ENCODE results near the gene F10. TPM values are rescaled to one million over a fixed set of nuclear protein-coding genes. Genes with fewer than 3 reads are reported as not detected.

Gene F10
- total RNA-seq, 1 experiment from 2014 or later = not detected

- Histone ChIP-seq H4K20me1 (ENCODE audit: low read length) (no peaks in the 10 kb centered on the region), H3K27me3 (ENCODE audit: low read length) (no peaks in the 10 kb centered on the region), H3K9me3 (ENCODE audit: low read length) (no peaks in the 10 kb centered on the region), H3K9me2 (replicated peaks; ENCODE audit: low read length) (no peaks in the 10 kb centered on the region), H3K9ac (ENCODE audit: low read length) (no peak overlapping the region), H3K4me3 (ENCODE audit: low read length) (no peak overlapping the region), H2AFZ (ENCODE audit: low read length) (no peak overlapping the region), H3K36me3 (ENCODE audit: low read depth, low read length) (no peaks in the 10 kb centered on the region), H3K4me1 (ENCODE audit: insufficient read depth, low read length) (no peaks in the 10 kb centered on the region), H3K4me2 (ENCODE audit: low read length) (no peak overlapping the region), H3F3A (ENCODE audit: low read length, unreplicated experiment) (no peaks in the 10 kb centered on the region), H3K27ac (ENCODE audit: low read length) (no peak overlapping the region), H3K79me2 (ENCODE audit: low read length) (no peaks in the 10 kb centered on the region)
- ATAC-seq (no peak), DNase-seq (no peak)
- ChIA-PET CTCF (interaction anchor here (0.7 kb wide), 1 partner anchor 230 kb away, joined by 6 read pairs; no protein-coding TSS in a partner anchor), POLR2A (ENCODE audit: unreplicated experiment) (no interaction called here)
- TF ChIP-seq EZH2 (IDR thresholded peaks at IDR 0.05; ENCODE audit: low read length, unreplicated experiment) (no peak), EZH2phosphoT487 (IDR thresholded peaks at IDR 0.05; ENCODE audit: borderline replicate concordance, low read length) (no peak), CTCF (conservative IDR thresholded peaks at IDR 0.05; ENCODE audit: low read depth, low read length) (no peak)
- intact Hi-C loops (cut with micrococcal nuclease) = no loop called here
- no TSS peak for BruUV-seq (replicated peaks)
These were observed 20.3 kb downstream of the F10 start for GRCh38 chr13:113142876-113143275.

- TF ChIP-seq CTCF (conservative IDR thresholded peaks at IDR 0.05; ENCODE audit: low read depth, low read length) (no peak), EZH2 (IDR thresholded peaks at IDR 0.05; ENCODE audit: low read length, unreplicated experiment) (no peak), EZH2phosphoT487 (IDR thresholded peaks at IDR 0.05; ENCODE audit: borderline replicate concordance, low read length) (no peak)
- ChIA-PET CTCF (interaction anchor here (0.7 kb wide), 1 partner anchor 229 kb away, joined by 6 read pairs; no protein-coding TSS in a partner anchor), POLR2A (ENCODE audit: unreplicated experiment) (no interaction called here)
- no peak for ATAC-seq
- no peak overlapping the region for H3K4me3 ChIP-seq (ENCODE audit: low read length)
- no TSS peak for BruUV-seq (replicated peaks)
- H2AFZ ChIP-seq (ENCODE audit: low read length) = no peak overlapping the region
- H3K36me3 ChIP-seq (ENCODE audit: low read depth, low read length) = no peaks in the 10 kb centered on the region
- no peaks in the 10 kb centered on the region for H3K27me3 ChIP-seq (ENCODE audit: low read length)
- DNase-seq = no peak
- no peak overlapping the region for H3K4me2 ChIP-seq (ENCODE audit: low read length)
- no peaks in the 10 kb centered on the region for H3K9me2 ChIP-seq (replicated peaks; ENCODE audit: low read length)
- no peaks in the 10 kb centered on the region for H3K4me1 ChIP-seq (ENCODE audit: insufficient read depth, low read length)
- no peak overlapping the region for H3K27ac ChIP-seq (ENCODE audit: low read length)
- intact Hi-C loops (cut with micrococcal nuclease) = no loop called here
- H3K79me2 ChIP-seq (ENCODE audit: low read length) = no peaks in the 10 kb centered on the region
- H3F3A ChIP-seq (ENCODE audit: low read length, unreplicated experiment) = no peaks in the 10 kb centered on the region
- H3K9ac ChIP-seq (ENCODE audit: low read length) = no peak overlapping the region
- no peaks in the 10 kb centered on the region for H3K9me3 ChIP-seq (ENCODE audit: low read length)
- no peaks in the 10 kb centered on the region for H4K20me1 ChIP-seq (ENCODE audit: low read length)
These were observed 21.1 kb downstream of the F10 start for GRCh38 chr13:113143466-113144254.

- H3K79me2 ChIP-seq (ENCODE audit: low read length) = no peaks in the 10 kb centered on the region
- ATAC-seq = no peak
- no peak overlapping the region for H2AFZ ChIP-seq (ENCODE audit: low read length)
- intact Hi-C loops (cut with micrococcal nuclease) = no loop called here
- BruUV-seq (replicated peaks) = no TSS peak
- H4K20me1 ChIP-seq (ENCODE audit: low read length) = no peaks in the 10 kb centered on the region
- no peak overlapping the region for H3K27ac ChIP-seq (ENCODE audit: low read length)
- no peak for DNase-seq
- TF ChIP-seq EZH2 (IDR thresholded peaks at IDR 0.05; ENCODE audit: low read length, unreplicated experiment) (no peak), CTCF (conservative IDR thresholded peaks at IDR 0.05; ENCODE audit: low read depth, low read length) (no peak), EZH2phosphoT487 (IDR thresholded peaks at IDR 0.05; ENCODE audit: borderline replicate concordance, low read length) (no peak)
- H3K4me3 ChIP-seq (ENCODE audit: low read length) = no peak overlapping the region
- no peaks in the 10 kb centered on the region for H3F3A ChIP-seq (ENCODE audit: low read length, unreplicated experiment)
- H3K4me2 ChIP-seq (ENCODE audit: low read length) = no peak overlapping the region
- ChIA-PET POLR2A (ENCODE audit: unreplicated experiment) (no interaction called here), CTCF (no interaction called here)
- H3K9me3 ChIP-seq (ENCODE audit: low read length) = no peaks in the 10 kb centered on the region
- no peaks in the 10 kb centered on the region for H3K4me1 ChIP-seq (ENCODE audit: insufficient read depth, low read length)
- H3K9ac ChIP-seq (ENCODE audit: low read length) = no peak overlapping the region
- no peaks in the 10 kb centered on the region for H3K36me3 ChIP-seq (ENCODE audit: low read depth, low read length)
- H3K9me2 ChIP-seq (replicated peaks; ENCODE audit: low read length) = no peaks in the 10 kb centered on the region
- H3K27me3 ChIP-seq (ENCODE audit: low read length) = no peaks in the 10 kb centered on the region
These were observed 21.6 kb downstream of the F10 start for GRCh38 chr13:113144255-113144629.

All from PC-3 (cell line).